Activated effector memory CD4-positive, alpha-beta T cell treated with Interleukin-2 at 50 U/mL for 16 hours (primary cell): Measurements from ENCODE around the gene TNC.

Experiments
- DNase-seq: peaks from one replicate; pipeline ENCODE4 v3.0.0-alpha.2; 2020

TNC gene

GRCh38 chr9:115042781-115043509 is 75.0 kb downstream of the TNC start:
- no peak for DNase-seq

- DNase-seq = no peak
Observed at GRCh38 chr9:115039516-115040120, 78.3 kb downstream of the TNC start.

GRCh38 chr9:115038178-115038577 is 79.8 kb downstream of the TNC start:
- DNase-seq = no peak

- no peak for DNase-seq
Observed at GRCh38 chr9:115036691-115037090, 81.3 kb downstream of the TNC start.

- no peak for DNase-seq
Observed at GRCh38 chr9:115035841-115036612, 81.9 kb downstream of the TNC start.

- DNase-seq = no peak
Observed at GRCh38 chr9:115034801-115035200, 83.2 kb downstream of the TNC start.

GRCh38 chr9:115033800-115034199 is 84.2 kb downstream of the TNC start:
- DNase-seq = no peak

- no peak for DNase-seq
Observed at GRCh38 chr9:115032296-115032695, 85.7 kb downstream of the TNC start.

- no peak for DNase-seq
Observed at GRCh38 chr9:115030006-115030405, 88.0 kb downstream of the TNC start.

- DNase-seq = no peak
Observed at GRCh38 chr9:115025721-115026120, 92.2 kb downstream of the TNC start.

- no peak for DNase-seq
Observed at GRCh38 chr9:115024925-115025535, 92.9 kb downstream of the TNC start.

- no peak for DNase-seq
Observed at GRCh38 chr9:115022760-115023434, 95.1 kb downstream of the TNC start.

GRCh38 chr9:115018547-115019435 is 99.2 kb downstream of the TNC start:
- no peak for DNase-seq

- no peak for DNase-seq
Observed at GRCh38 chr9:115016344-115016743, 101.6 kb downstream of the TNC start.

- no peak for DNase-seq
Observed at GRCh38 chr9:115015018-115015635, 102.8 kb downstream of the TNC start.

- DNase-seq = no peak
Observed at GRCh38 chr9:115014438-115014837, 103.5 kb downstream of the TNC start.

GRCh38 chr9:115013998-115014397 is 104.0 kb downstream of the TNC start:
- DNase-seq = peak; percentile 64

GRCh38 chr9:115012486-115012885 is 105.5 kb downstream of the TNC start:
- DNase-seq = no peak

GRCh38 chr9:115010874-115011273 is 107.1 kb downstream of the TNC start:
- DNase-seq = no peak

- no peak for DNase-seq
Observed at GRCh38 chr9:115008536-115009270, 109.3 kb downstream of the TNC start.

GRCh38 chr9:115006660-115007059 is 111.3 kb downstream of the TNC start:
- DNase-seq = no peak
